ENCODE results near the gene GUCA2B.

GUCA2B gene

GRCh38 chr1:42130061-42130660 is 23.0 kb upstream of the GUCA2B start:
- CTCF ChIA-PET, result interaction anchor here (2.2 kb wide), 1 partner anchor 12 kb away, joined by 6 read pairs; no protein-coding TSS in a partner anchor
- POLR2A ChIA-PET, result no interaction called here

DNA sequence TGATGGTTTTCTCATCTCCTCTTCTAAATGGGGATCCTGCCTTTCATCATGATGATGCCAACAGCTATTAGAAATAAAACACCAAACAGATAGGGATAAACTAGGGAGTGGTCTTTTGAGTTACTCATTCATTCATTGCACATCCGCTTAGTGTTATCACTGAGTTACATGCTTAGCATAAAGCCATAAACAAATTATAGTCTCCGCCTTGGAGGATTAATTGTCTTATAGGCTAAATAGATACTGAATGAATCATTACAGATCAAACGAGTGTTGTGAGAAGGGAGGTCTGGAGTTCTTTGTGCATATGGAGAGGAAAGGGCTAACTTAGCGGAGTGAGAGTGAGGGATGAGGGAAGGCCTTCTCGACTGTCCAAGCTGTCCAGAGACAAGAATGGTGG is 19.8 kb upstream of the GUCA2B start:
- TF ChIP-seq CTCF (IDR thresholded peaks at IDR 0.05; ENCODE audit: control extremely low read depth, extremely low read depth, low read depth, missing control alignments), result no peak
- no peak for DNase-seq (ENCODE audit: extremely low spot score)
- ChIA-PET POLR2A (no interaction called here), CTCF (no interaction called here)

More at GRCh38 chr1:42130061-42130660, 23.0 kb upstream of the GUCA2B start:
- no peak for TF ChIP-seq CTCF (IDR thresholded peaks at IDR 0.05; ENCODE audit: control extremely low read depth, extremely low read depth, low read depth, missing control alignments)
- no peak for DNase-seq (ENCODE audit: extremely low spot score)

- no peak for DNase-seq (ENCODE audit: extremely low spot score)
- no peak for TF ChIP-seq CTCF (IDR thresholded peaks at IDR 0.05; ENCODE audit: control extremely low read depth, extremely low read depth, low read depth, missing control alignments)
- ChIA-PET CTCF (no interaction called here), POLR2A (no interaction called here)
These were observed 19.2 kb upstream of the GUCA2B start for GRCh38 chr1:42133809-42134526.

DNA sequence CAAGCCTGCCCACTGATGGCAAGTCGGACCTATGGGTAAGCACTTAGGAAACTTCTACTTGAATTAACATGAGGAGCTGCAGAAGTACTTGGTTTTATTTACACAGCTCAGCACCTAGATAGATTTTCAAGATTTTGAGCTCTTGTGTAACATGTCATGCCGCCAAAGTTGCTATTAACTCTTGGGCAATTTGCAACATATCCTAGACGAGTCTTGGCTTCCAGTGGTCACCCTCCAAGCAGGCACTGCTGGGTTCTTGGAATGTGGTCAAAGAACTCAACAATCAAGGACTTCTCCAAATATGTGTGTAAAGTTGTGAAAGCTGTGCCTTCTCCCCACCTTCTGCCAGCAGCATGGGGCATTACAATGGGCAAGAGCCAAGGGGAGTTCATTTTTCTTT is 17.8 kb upstream of the GUCA2B start:
- ChIA-PET CTCF (no interaction called here), POLR2A (no interaction called here)
- no peak for DNase-seq (ENCODE audit: extremely low spot score)
- no peak for TF ChIP-seq CTCF (IDR thresholded peaks at IDR 0.05; ENCODE audit: control extremely low read depth, extremely low read depth, low read depth, missing control alignments)

DNA sequence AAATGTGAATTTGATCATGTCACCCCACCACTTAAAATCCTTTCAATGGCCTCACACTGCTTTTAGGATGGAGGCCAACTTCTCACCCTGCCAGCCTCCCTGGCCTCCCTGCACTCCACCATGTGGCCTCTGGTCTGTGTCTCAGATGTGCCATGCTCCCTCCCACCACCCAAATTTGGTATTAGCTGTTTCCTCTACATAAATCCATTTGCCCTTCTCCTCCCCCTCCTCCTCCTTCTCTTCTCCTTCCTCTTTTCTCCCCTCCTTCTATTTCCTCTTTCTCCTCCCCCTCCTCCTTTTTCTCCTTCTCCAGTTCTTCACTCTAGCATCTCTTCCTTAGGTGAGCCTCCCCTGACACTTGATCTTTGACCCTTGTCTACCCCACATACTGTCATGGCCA is 16.7 kb upstream of the GUCA2B start:
- DNase-seq (ENCODE audit: extremely low spot score), result no peak
- CTCF ChIA-PET, result no interaction called here
- POLR2A ChIA-PET, result no interaction called here
- no peak for TF ChIP-seq CTCF (IDR thresholded peaks at IDR 0.05; ENCODE audit: control extremely low read depth, extremely low read depth, low read depth, missing control alignments)

- TF ChIP-seq CTCF (IDR thresholded peaks at IDR 0.05; ENCODE audit: control extremely low read depth, extremely low read depth, low read depth, missing control alignments), result no peak
- ChIA-PET POLR2A (no interaction called here), CTCF (interaction anchor here (1.2 kb wide), 1 partner anchor 10 kb away, joined by 6 read pairs; no protein-coding TSS in a partner anchor)
These were observed 15.4 kb upstream of the GUCA2B start for GRCh38 chr1:42137766-42138165.

More at GRCh38 chr1:42137766-42138165, 15.4 kb upstream of the GUCA2B start:
- no peak for DNase-seq (ENCODE audit: extremely low spot score)
